Keratinocyte (primary cell): ENCODE results near the gene PARD3. TPM values are rescaled to one million over a fixed set of nuclear protein-coding genes. Genes with fewer than 3 reads are reported as not detected.

ENCODE experiments used
- DNase-seq: peaks from one replicate; pipeline ENCODE4 v3.0.0-alpha.2; 2011; ENCODE audit warnings: low read depth, missing footprints, low spot score
- FAIRE-seq: peaks from 2 replicates; lab custom pipeline; 2011; peaks lifted over from hg19 to GRCh38; lab: Jason Lieb, UNC
- H2AFZ ChIP-seq: 2 replicates; pipeline ENCODE4 v1.6.0; 2012; ENCODE audit warnings: low read length, control low read depth, inconsistent platforms; ENCODE audit not compliant: control insufficient read depth
- H3K27ac ChIP-seq: 2 replicates; pipeline ENCODE4 v1.5.1; 2011; ENCODE audit warnings: low read length; ENCODE audit not compliant: control insufficient read depth, insufficient read depth
- H3K27me3 ChIP-seq: 3 replicates; pipeline ENCODE4 v1.6.0; 2011; ENCODE audit warnings: low read length; ENCODE audit not compliant: control insufficient read depth, insufficient read depth; ENCODE audit errors: extremely low read depth
- H3K36me3 ChIP-seq, 2 experiments: 2 replicates in 1 of 2; 3 replicates in 1 of 2; pipeline ENCODE4 v1.5.1; 2011; ENCODE audit warnings: low read length in 2 of 2, mild to moderate bottlenecking in 1 of 2; ENCODE audit not compliant: control insufficient read depth in 2 of 2, insufficient read depth in 2 of 2; ENCODE audit errors: extremely low read depth in 1 of 2
- H3K4me1 ChIP-seq: 3 replicates; pipeline ENCODE4 v1.5.1; 2011; ENCODE audit warnings: low read length; ENCODE audit not compliant: control insufficient read depth, insufficient read depth; ENCODE audit errors: extremely low read depth
- H3K4me2 ChIP-seq: 3 replicates; pipeline ENCODE4 v1.6.0; 2011; ENCODE audit warnings: low read depth, low read length; ENCODE audit not compliant: control insufficient read depth, insufficient read depth; ENCODE audit errors: extremely low read depth
- H3K4me3 ChIP-seq, 3 experiments: fragments of 200-600 bp in 1 of 3; sonication (generic) in 1 of 3; 2 replicates in 2 of 3; 3 replicates in 1 of 3; pipeline ENCODE4 v1.5.1; 2011 to 2016; ENCODE audit warnings: low read length in 3 of 3, mild to moderate bottlenecking in 3 of 3, control low read depth in 2 of 3, inconsistent platforms in 1 of 3, low read depth in 1 of 3, mixed read lengths in 1 of 3, mixed run types in 1 of 3, moderate library complexity in 1 of 3; ENCODE audit not compliant: control insufficient read depth in 2 of 3, insufficient read depth in 2 of 3; ENCODE audit errors: extremely low read depth in 1 of 3
- H3K79me2 ChIP-seq: 2 replicates; pipeline ENCODE4 v1.6.0; 2012; ENCODE audit warnings: low read length; ENCODE audit not compliant: control insufficient read depth, insufficient read depth
- H3K9ac ChIP-seq: 3 replicates; pipeline ENCODE4 v1.6.0; 2011; ENCODE audit warnings: low read length; ENCODE audit not compliant: control insufficient read depth, insufficient read depth; ENCODE audit errors: extremely low read depth
- H3K9me1 ChIP-seq: 3 replicates; pipeline ENCODE4 v1.6.0; 2011; ENCODE audit warnings: low read length; ENCODE audit not compliant: control insufficient read depth, insufficient read depth; ENCODE audit errors: extremely low read depth
- H3K9me3 ChIP-seq: 2 replicates; pipeline ENCODE4 v1.5.1; 2012; ENCODE audit warnings: low read depth, low read length; ENCODE audit not compliant: control insufficient read depth
- H4K20me1 ChIP-seq: 3 replicates; pipeline ENCODE4 v1.6.0; 2011; ENCODE audit warnings: low read length; ENCODE audit not compliant: control insufficient read depth, insufficient read depth; ENCODE audit errors: extremely low read depth
- CTCF ChIP-seq, 3 experiments: IDR thresholded peaks in 1 of 3; conservative IDR thresholded peaks in 1 of 3; optimal IDR thresholded peaks in 1 of 3; 2 replicates in 2 of 3; 3 replicates in 1 of 3; pipeline versions ENCODE3 to v1.5.1; 2011; ENCODE audit warnings: low read length in 3 of 3, mild to moderate bottlenecking in 3 of 3, moderate library complexity in 2 of 3, control low read depth in 1 of 3, inconsistent platforms in 1 of 3; ENCODE audit not compliant: insufficient read depth in 2 of 3; ENCODE audit errors: extremely low read depth in 1 of 3
- EZH2 ChIP-seq: IDR thresholded peaks from one replicate; pipeline ENCODE4 v1.6.1; 2012; ENCODE audit warnings: inconsistent platforms, mild to moderate bottlenecking, low read length, moderate library complexity
- dilution Hi-C: fragments of 300-500 bp; cut with MboI; formaldehyde crosslinking; loops from one replicate; pipeline ENCODE4 v1.7.0; 2020; ENCODE audit warnings: low sequenced_read_pairs; ENCODE audit not compliant: extremely low pct_ligation_motif_present
- polyA plus RNA-seq, 5 experiments: library from polyadenylated mRNA; depleted of rRNA in 3 of 5; stranded (reverse) in 3 of 5; stranded (forward) in 1 of 5; unstranded in 1 of 5; fragments of >200 nt; gene quantifications; 1 replicate in 1 of 5; 2 replicates in 3 of 5; 3 replicates in 1 of 5; pipeline versions ENCODE4 v1.2.1 to v1.2.3, GENCODE V29; 2011 to 2012; ENCODE audit warnings: missing spikeins in 2 of 5, low read depth in 1 of 5, low replicate concordance in 1 of 5

PARD3 gene
- polyA plus RNA-seq, 1 donor (not counting 4 experiments of a cell fraction or from before 2014, with no cell fraction given): 46.4 TPM

DNA sequence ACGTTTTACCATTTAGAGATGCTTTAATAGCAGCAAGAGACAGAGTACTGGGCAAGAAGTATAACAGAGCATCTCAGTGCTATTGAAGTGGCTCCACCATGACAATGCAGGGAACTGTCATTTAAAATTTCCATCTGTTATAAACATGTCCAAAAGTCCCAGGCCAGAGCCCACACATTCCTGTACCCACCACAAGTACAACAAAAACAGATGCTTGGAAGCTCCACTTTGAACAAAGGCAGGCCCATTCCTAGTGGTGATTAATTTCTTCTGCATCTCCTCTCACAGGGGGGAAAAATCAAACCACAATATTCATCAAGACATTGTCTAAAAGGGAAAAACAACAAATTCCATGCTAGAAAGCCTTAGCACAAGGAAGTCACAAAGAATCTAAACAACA lies 627.9 kb downstream of the PARD3 start:
- FAIRE-seq (no peak), DNase-seq (no peak)
- dilution Hi-C loops: no loop called here
- no peak overlapping the region for H2AFZ ChIP-seq
- no peaks in the 10 kb centered on the region for H3K9me3 ChIP-seq
- no peaks in the 10 kb centered on the region for H3K9me1 ChIP-seq
- no peak for TF ChIP-seq EZH2
- TF ChIP-seq CTCF (optimal IDR thresholded peaks at IDR 0.05 in 1 of 3, IDR thresholded peaks at IDR 0.05 in 1 of 3, conservative IDR thresholded peaks at IDR 0.05 in 1 of 3; ENCODE audit: extremely low read depth in 1 of 3, insufficient read depth in 2 of 3, low read length in 3 of 3): no peak
- H3K4me2 ChIP-seq: no peak overlapping the region
- no peaks in the 10 kb centered on the region for H3K27me3 ChIP-seq
- no peak overlapping the region for H3K27ac ChIP-seq
- H3K4me3 ChIP-seq: no peak overlapping the region
- H3K4me1 ChIP-seq: no peaks in the 10 kb centered on the region
- H3K79me2 ChIP-seq: no peaks in the 10 kb centered on the region
- H3K9ac ChIP-seq: no peak overlapping the region
- no peaks in the 10 kb centered on the region for H3K36me3 ChIP-seq
- no peaks in the 10 kb centered on the region for H4K20me1 ChIP-seq

DNA sequence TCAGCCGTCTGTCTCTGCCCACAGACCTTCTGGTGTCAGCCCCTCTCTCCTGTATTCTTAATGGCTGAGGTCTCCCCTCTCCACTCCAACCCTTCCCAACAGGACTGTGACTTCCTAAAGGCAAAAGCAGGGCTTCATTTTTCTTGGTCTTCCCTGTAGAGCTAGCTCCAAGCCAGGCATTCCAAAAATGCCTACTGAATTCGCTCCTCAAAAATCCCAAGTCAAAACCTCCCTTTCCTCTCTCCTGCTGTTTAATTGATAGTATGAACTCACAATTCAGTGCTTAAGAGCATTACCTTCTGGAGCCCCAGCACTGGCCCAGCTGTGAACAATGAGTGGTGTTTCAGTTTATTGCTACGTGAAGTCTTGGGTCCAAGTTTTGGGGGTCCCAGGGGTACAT lies 628.4 kb downstream of the PARD3 start:
- FAIRE-seq: no peak
- no peaks in the 10 kb centered on the region for H3K9me3 ChIP-seq
- H3K4me3 ChIP-seq: no peak overlapping the region
- dilution Hi-C loops: no loop called here
- DNase-seq: no peak
- no peaks in the 10 kb centered on the region for H4K20me1 ChIP-seq
- H3K9me1 ChIP-seq: no peaks in the 10 kb centered on the region
- no peak overlapping the region for H3K4me2 ChIP-seq
- no peaks in the 10 kb centered on the region for H3K79me2 ChIP-seq
- no peaks in the 10 kb centered on the region for H3K36me3 ChIP-seq
- H3K9ac ChIP-seq: no peak overlapping the region
- no peaks in the 10 kb centered on the region for H3K27me3 ChIP-seq
- H2AFZ ChIP-seq: no peak overlapping the region
- H3K4me1 ChIP-seq: peaks cover 3% of the 10 kb centered on the region
- no peak overlapping the region for H3K27ac ChIP-seq
- no peak for TF ChIP-seq CTCF (optimal IDR thresholded peaks at IDR 0.05 in 1 of 3, IDR thresholded peaks at IDR 0.05 in 1 of 3, conservative IDR thresholded peaks at IDR 0.05 in 1 of 3; ENCODE audit: extremely low read depth in 1 of 3, insufficient read depth in 2 of 3, low read length in 3 of 3)
- TF ChIP-seq EZH2: no peak
